Tibial artery (tissue), 4 donors: ENCODE measurements around the gene RAB3C.

Source experiments
- DNase-seq, 2 donors: peaks; one replicate each; pipeline ENCODE4 v3.0.0-alpha.2; 2019
- H3K27ac ChIP-seq, 2 donors: fragments of 200-600 bp; sonication (generic) in 1 of 2; 1 replicate in 1 of 2; 2 replicates in 1 of 2; pipeline ENCODE4 v1.5.1; 2018 to 2019; ENCODE audit warnings: mild to moderate bottlenecking in 1 of 2
- H3K27me3 ChIP-seq, 2 donors: fragments of 200-600 bp; sonication (generic) in 1 of 2; one replicate each; pipeline versions ENCODE4 v1.5.1 to v1.6.0; 2016 to 2019
- H3K36me3 ChIP-seq, 3 donors: fragments of 200-600 bp; sonication (generic) in 2 of 3; one replicate each; pipeline ENCODE4 v1.5.1; 2016 to 2019; ENCODE audit warnings: mild to moderate bottlenecking in 2 of 3
- H3K4me1 ChIP-seq, 4 donors: fragments of 200-600 bp; sonication (generic) in 2 of 4; 1 replicate in 3 of 4; 2 replicates in 1 of 4; pipeline ENCODE4 v1.5.1; 2016 to 2019
- H3K4me3 ChIP-seq, 2 donors: fragments of 200-600 bp; sonication (generic) in 1 of 2; 1 replicate in 1 of 2; 2 replicates in 1 of 2; pipeline ENCODE4 v1.5.1; 2018 to 2019; ENCODE audit warnings: mild to moderate bottlenecking in 2 of 2
- H3K9me3 ChIP-seq, 3 donors: fragments of 200-600 bp; sonication (generic) in 1 of 3; one replicate each; pipeline ENCODE4 v1.5.1; 2016 to 2019
- intact Hi-C: fragments of 100-400 bp; cut with DNase I; formaldehyde crosslinking; loops from one replicate; pipeline ENCODE4 v1.15.0; 2023; ENCODE audit warnings: low total_unique reads
- TF ChIP-seq, protein P1 (sequence below), 2 experiments: fragments of 200-600 bp in 1 of 2; fragments of 450-650 bp in 1 of 2; IDR thresholded peaks; one replicate each; pipeline ENCODE4 v1.5.1; 2017 to 2019; ENCODE audit warnings: antibody characterized with exemption in 2 of 2, mild to moderate bottlenecking in 1 of 2, moderate library complexity in 1 of 2

The RAB3C gene

DNA sequence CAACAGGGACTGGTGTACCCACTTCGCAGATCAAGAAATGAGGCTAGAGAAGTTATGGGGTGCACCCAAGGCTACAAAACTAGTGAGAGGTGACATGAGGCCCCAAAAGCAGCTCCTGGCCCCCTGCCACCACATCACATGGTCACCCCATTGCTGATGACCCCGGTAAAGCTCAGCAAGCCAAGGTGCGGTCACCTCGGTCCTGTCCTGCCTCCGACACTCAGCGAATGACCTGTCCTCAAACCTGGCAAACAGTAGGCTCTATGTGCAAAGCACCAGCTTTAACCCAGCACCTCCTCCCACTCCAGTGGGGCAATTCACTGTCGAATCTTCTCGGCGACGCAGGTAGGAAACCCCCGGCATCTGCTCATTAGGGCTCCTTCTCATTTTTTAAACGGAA lies 307.4 kb downstream of the RAB3C start:
- peak in 1 of 2 donors; percentile 71 for DNase-seq
- Histone ChIP-seq H3K4me1 (peaks cover 0 to 66% (median 19%) of the 10 kb centered on the region in 4 donors), H3K27me3 (no peaks in the 10 kb centered on the region), H3K9me3 (no peaks in the 10 kb centered on the region), H3K36me3 (no peaks in the 10 kb centered on the region), H3K4me3 (no peak overlapping the region), H3K27ac (peak overlapping the region; percentile 57 to 80)
- intact Hi-C loops: loop anchor here (10.0 kb wide), 1 partner anchor 485 kb away; no protein-coding TSS in a partner anchor
- TF ChIP-seq, protein P1, sequence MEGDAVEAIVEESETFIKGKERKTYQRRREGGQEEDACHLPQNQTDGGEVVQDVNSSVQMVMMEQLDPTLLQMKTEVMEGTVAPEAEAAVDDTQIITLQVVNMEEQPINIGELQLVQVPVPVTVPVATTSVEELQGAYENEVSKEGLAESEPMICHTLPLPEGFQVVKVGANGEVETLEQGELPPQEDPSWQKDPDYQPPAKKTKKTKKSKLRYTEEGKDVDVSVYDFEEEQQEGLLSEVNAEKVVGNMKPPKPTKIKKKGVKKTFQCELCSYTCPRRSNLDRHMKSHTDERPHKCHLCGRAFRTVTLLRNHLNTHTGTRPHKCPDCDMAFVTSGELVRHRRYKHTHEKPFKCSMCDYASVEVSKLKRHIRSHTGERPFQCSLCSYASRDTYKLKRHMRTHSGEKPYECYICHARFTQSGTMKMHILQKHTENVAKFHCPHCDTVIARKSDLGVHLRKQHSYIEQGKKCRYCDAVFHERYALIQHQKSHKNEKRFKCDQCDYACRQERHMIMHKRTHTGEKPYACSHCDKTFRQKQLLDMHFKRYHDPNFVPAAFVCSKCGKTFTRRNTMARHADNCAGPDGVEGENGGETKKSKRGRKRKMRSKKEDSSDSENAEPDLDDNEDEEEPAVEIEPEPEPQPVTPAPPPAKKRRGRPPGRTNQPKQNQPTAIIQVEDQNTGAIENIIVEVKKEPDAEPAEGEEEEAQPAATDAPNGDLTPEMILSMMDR (IDR thresholded peaks at IDR 0.05): no peak

DNA sequence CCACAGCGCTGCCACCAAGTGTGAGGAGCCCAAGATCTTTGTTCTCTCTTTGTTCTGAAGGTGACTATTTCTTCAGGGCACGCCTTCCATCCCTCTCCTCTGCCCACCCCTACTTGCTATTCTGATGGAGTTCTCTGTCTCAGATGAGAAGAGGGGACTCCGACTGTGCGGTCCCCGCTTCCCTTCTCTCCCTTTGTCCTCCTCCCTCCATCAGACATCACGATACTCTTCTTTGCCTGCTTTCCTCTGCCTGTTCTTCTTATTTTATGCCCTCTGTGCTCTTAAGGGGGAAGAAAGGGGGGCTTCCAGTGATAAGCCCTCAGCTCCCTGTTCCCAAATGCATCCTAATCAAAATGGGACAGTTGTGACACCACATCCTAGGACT lies 307.8 kb downstream of the RAB3C start:
- Histone ChIP-seq H3K27ac (peak overlapping the region; percentile 57 to 80), H3K9me3 (no peaks in the 10 kb centered on the region), H3K4me1 (peaks cover 0 to 62% (median 19%) of the 10 kb centered on the region in 4 donors), H3K27me3 (no peaks in the 10 kb centered on the region), H3K4me3 (no peak overlapping the region), H3K36me3 (no peaks in the 10 kb centered on the region)
- intact Hi-C loops: loop anchor here (10.0 kb wide), 1 partner anchor 484 kb away; no protein-coding TSS in a partner anchor
- no peak for DNase-seq
- TF ChIP-seq, protein P1 (IDR thresholded peaks at IDR 0.05): no peak

DNA sequence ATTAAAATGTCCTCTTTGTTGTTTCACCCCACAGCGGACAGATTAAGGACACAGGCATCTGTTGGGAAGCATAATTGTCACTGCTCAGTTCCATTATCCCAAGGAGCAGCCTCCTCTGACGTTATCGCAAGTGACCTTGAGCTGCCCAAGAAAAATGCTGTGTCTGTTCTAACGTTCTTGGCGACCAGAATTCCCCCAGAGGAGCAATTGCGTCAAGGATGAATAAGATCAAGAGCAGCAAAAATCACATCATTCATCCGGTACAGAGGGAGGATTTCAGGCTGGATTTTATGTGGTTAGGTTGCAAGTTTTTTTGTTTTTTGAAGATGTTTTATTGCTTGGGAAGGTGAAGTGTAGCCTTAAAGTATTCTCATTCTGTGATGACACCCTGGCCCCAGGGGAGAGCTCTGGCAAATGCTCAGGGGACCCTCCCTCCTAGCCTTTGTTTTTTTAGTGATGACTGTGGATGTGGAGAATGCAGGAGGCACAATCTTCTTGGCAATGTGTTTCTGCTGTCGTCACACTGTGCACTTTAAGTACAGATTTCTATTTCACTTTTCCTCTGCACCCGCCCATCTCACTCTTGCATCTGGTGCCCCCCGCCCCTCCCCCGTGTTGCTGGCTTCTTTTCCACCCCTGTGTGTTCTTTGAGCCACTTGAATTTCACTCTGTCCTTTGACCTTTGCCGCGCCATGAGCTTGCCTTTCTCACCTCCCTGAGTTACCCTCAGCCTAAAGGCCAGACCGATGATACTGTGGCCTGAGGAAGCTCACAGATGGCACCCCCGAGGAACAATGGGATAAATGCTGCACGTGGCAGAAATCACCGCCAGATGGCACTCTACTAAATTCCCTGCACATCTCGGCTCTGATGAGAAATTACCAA lies 308.5 kb downstream of the RAB3C start:
- peak; percentile 78 to 90 for DNase-seq
- Histone ChIP-seq H3K4me1 (peaks cover 0 to 55% (median 19%) of the 10 kb centered on the region in 4 donors), H3K27ac (peak overlapping the region; percentile 57 to 80), H3K36me3 (no peaks in the 10 kb centered on the region), H3K9me3 (no peaks in the 10 kb centered on the region), H3K27me3 (no peaks in the 10 kb centered on the region), H3K4me3 (peak overlapping the region; percentile 19 to 24)
- intact Hi-C loops: loop anchor here (10.0 kb wide), 1 partner anchor 483 kb away; no protein-coding TSS in a partner anchor
- TF ChIP-seq, protein P1 (IDR thresholded peaks at IDR 0.05): peak; percentile 59 to 70

DNA sequence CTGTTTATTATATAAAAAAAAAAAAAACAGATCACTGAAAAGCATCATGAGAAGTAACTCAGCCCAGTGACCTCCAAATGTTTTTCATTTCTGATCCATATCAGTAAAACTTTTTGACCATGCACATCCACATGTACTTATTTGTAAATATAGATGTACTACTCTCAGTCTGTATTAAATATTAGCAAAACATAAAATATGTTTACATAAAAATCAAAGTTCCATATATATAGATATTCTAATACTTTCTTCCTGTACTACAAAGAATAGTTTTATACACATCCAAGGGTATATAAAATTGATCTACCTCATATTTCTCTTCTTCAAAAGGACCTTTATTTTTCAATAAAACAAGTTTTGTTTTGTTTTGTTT lies 309.1 kb downstream of the RAB3C start:
- TF ChIP-seq, protein P1 (IDR thresholded peaks at IDR 0.05): no peak
- no peak for DNase-seq
- H3K4me1 ChIP-seq: peaks cover 0 to 50% (median 19%) of the 10 kb centered on the region in 4 donors
- H3K9me3 ChIP-seq: no peaks in the 10 kb centered on the region
- no peaks in the 10 kb centered on the region for H3K36me3 ChIP-seq
- intact Hi-C loops: loop anchor here (10.0 kb wide), 1 partner anchor 483 kb away; no protein-coding TSS in a partner anchor
- peak overlapping the region; percentile 57 to 80 for H3K27ac ChIP-seq
- peak overlapping the region in 1 of 2 donors; percentile 24 for H3K4me3 ChIP-seq
- H3K27me3 ChIP-seq: no peaks in the 10 kb centered on the region

DNA sequence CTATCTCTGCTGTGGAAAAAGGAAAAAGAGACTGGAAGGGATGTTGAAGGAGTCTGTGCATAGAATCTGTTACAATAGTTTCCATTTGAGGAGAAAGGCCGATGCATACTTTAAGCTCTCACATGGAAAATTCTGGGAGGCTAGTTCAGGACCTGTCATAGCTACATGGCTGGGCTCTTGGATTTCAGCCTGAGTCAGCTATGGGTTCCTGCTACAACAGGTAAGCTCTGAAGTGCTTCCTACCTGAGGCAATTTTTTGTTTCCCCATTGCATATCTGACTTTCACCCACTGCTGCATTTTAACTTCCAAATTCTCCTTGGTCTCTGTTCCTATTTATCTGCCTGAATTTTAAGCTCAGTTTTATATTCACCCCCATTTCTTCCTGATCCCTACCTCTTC lies 310.7 kb downstream of the RAB3C start:
- Histone ChIP-seq H3K9me3 (no peaks in the 10 kb centered on the region), H3K36me3 (no peaks in the 10 kb centered on the region), H3K4me1 (peaks cover 0 to 34% (median 9%) of the 10 kb centered on the region in 4 donors), H3K27ac (no peak overlapping the region), H3K4me3 (no peak overlapping the region), H3K27me3 (no peaks in the 10 kb centered on the region)
- DNase-seq: no peak
- intact Hi-C loops: loop anchor here (10.0 kb wide), 1 partner anchor 481 kb away; no protein-coding TSS in a partner anchor
- TF ChIP-seq, protein P1 (IDR thresholded peaks at IDR 0.05): no peak
